Lung (tissue), 12 donors: Measurements from ENCODE around the gene TFRC. TPM values are rescaled to one million over a fixed set of nuclear protein-coding genes. Genes with fewer than 3 reads are reported as not detected.
"Not testable (repeated sequence)": the region's sequence is repeated elsewhere in the genome, so short reads cannot be mapped to it uniquely, and the experiment has no call there.

ENCODE experiments used
- ATAC-seq: fragments of 200-7000 bp; cut with Tn5 transposase; one replicate; pipeline ENCODE4 v1.9.1; 2020; ENCODE audit warnings: moderate number of reproducible peaks; ENCODE audit not compliant: insufficient read depth, low FRiP score
- DNase-seq, 3 donors: peaks; one replicate each; pipeline ENCODE4 v3.0.0-alpha.2; 2013 to 2017
- H3K27ac ChIP-seq, 2 donors: one replicate each; pipeline ENCODE4 v1.5.1; 2013; ENCODE audit warnings: mild to moderate bottlenecking in 2 of 2, moderate library complexity in 2 of 2, control low read depth in 1 of 2, inconsistent platforms in 1 of 2, low read depth in 1 of 2, low read length in 1 of 2
- H3K27me3 ChIP-seq, 3 donors: one replicate each; pipeline ENCODE4 v1.5.1; 2013; ENCODE audit warnings: low read length in 2 of 3; ENCODE audit not compliant: control insufficient read depth in 3 of 3, insufficient read depth in 3 of 3
- H3K36me3 ChIP-seq, 4 donors: one replicate each; pipeline ENCODE4 v1.5.1; 2013; ENCODE audit warnings: low read length in 4 of 4, mild to moderate bottlenecking in 1 of 4, moderate library complexity in 1 of 4; ENCODE audit not compliant: control insufficient read depth in 4 of 4, insufficient read depth in 4 of 4
- H3K4me1 ChIP-seq, 5 donors: one replicate each; pipeline ENCODE4 v1.5.1; 2013; ENCODE audit warnings: low read length in 5 of 5, mild to moderate bottlenecking in 2 of 5, moderate library complexity in 1 of 5; ENCODE audit not compliant: control insufficient read depth in 5 of 5, insufficient read depth in 5 of 5
- H3K4me3 ChIP-seq: one replicate; pipeline ENCODE4 v1.5.1; 2013; ENCODE audit warnings: mild to moderate bottlenecking, control low read depth, moderate library complexity
- H3K9ac ChIP-seq, 2 donors: one replicate each; pipeline ENCODE4 v1.5.1; 2013; ENCODE audit warnings: low read length in 2 of 2, control low read depth in 1 of 2; ENCODE audit not compliant: insufficient read depth in 1 of 2
- H3K9me3 ChIP-seq, 4 donors: one replicate each; pipeline ENCODE4 v1.5.1; 2013; ENCODE audit warnings: low read length in 3 of 4, mild to moderate bottlenecking in 1 of 4, moderate library complexity in 1 of 4; ENCODE audit not compliant: control insufficient read depth in 4 of 4, insufficient read depth in 3 of 4
- WGBS, 2 donors: extraction: QIAGEN DNeasy Blood & Tissue Kit; methylation state at CpG; one replicate each; pipeline ENCODE4 v1.1.7; 2013; 5-methylcytosine and 5-hydroxymethylcytosine counted together
- polyA plus RNA-seq, 2 donors: library from polyadenylated mRNA; stranded (reverse); fragments of 200-250 nt; gene quantifications; one replicate each; pipeline ENCODE4 v1.2.1, GENCODE V29; 2013
- total RNA-seq, 2 donors: library from RNA; depleted of rRNA in 1 of 2; stranded (reverse); fragments of >200 nt in 1 of 2; gene quantifications; one replicate each; pipeline ENCODE4 v1.2.1, GENCODE V29; 2014 to 2021
- TF ChIP-seq, protein P1 (sequence below): IDR thresholded peaks from 2 replicates; pipeline ENCODE4 v1.5.1; 2012; ENCODE audit warnings: mild to moderate bottlenecking; ENCODE audit errors: control extremely low read depth, extremely low read depth
- donor health status: control.
- donor health status: control.
- donor health status: Bipolar disorder and iron deficiency.
- donor health status: healthy.
- donor health status: DM: yes; HTN: yes; CAD: no.

The TFRC gene
- total and polyA plus RNA-seq, 4 donors, result 28.1 to 259 (median 112) TPM

DNA sequence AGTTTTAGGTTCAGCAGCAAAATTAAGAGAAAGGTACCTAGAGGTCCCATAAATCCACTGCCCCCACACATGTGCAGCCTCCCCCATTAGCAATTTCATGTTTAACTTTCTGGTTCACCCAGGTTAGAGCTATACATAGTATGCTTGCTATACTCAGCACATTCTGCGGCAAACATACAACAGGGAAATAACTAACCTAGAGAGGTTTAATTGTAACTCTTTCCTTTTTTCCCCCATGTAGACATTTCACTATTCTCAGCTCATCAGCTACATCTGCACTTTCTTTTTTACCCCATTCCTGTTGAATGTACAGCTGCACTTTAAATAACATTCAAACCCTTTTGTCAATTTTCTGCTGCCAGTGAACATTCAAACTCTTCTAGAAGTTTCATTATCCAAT, 21.1 kb downstream of the TFRC start:
- no peak overlapping the region for H3K4me3 ChIP-seq
- TF ChIP-seq, protein P1, sequence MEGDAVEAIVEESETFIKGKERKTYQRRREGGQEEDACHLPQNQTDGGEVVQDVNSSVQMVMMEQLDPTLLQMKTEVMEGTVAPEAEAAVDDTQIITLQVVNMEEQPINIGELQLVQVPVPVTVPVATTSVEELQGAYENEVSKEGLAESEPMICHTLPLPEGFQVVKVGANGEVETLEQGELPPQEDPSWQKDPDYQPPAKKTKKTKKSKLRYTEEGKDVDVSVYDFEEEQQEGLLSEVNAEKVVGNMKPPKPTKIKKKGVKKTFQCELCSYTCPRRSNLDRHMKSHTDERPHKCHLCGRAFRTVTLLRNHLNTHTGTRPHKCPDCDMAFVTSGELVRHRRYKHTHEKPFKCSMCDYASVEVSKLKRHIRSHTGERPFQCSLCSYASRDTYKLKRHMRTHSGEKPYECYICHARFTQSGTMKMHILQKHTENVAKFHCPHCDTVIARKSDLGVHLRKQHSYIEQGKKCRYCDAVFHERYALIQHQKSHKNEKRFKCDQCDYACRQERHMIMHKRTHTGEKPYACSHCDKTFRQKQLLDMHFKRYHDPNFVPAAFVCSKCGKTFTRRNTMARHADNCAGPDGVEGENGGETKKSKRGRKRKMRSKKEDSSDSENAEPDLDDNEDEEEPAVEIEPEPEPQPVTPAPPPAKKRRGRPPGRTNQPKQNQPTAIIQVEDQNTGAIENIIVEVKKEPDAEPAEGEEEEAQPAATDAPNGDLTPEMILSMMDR, result no peak
- no peaks in the 10 kb centered on the region for H3K9me3 ChIP-seq
- H3K36me3 ChIP-seq, result peaks cover 29 to 54% (median 32%) of the 10 kb centered on the region in 4 donors
- 100% methylated on average over 1 of the region's 1 CpG for WGBS, 2 donors
- ATAC-seq, result no peak
- DNase-seq, result no peak
- no peaks in the 10 kb centered on the region for H3K4me1 ChIP-seq
- no peak overlapping the region for H3K27ac ChIP-seq
- H3K9ac ChIP-seq, result no peak overlapping the region
- H3K27me3 ChIP-seq, result no peaks in the 10 kb centered on the region

DNA sequence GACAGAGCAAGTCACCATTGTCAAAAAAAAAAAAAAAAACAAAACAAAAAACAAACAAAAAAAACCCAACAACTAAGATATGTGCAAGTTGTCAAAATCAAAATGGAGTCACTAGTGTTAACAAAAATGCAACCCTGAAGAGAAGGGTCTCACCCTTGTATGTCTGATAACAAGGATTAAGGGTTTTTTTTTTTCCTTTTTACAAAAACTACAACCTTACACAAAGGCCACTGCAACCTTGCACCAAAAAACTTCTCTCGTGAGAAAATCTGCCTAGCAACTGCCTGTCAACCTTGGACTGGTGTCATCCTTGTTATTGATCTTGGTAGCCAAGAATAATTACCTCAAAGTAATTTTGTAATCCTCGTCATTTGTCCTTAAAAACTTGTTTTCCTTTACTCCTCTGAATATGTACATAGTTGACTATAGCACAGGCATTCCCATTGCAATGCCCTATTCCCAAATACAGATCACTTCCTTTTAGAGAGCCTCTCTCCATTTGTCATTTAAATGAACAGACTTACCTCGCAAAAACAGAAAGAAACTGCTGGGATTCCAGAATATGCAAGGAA, 24.0 kb downstream of the TFRC start:
- Histone ChIP-seq H3K9me3 (no peaks in the 10 kb centered on the region), H3K4me1 (peaks cover 0 to 1% (median 0%) of the 10 kb centered on the region in 5 donors), H3K9ac (no peak overlapping the region), H3K27me3 (no peaks in the 10 kb centered on the region), H3K4me3 (no peak overlapping the region), H3K27ac (no peak overlapping the region), H3K36me3 (peaks cover 35 to 49% (median 40%) of the 10 kb centered on the region in 4 donors)
- ATAC-seq (no peak), DNase-seq (no peak)
- TF ChIP-seq, protein P1, result no peak
- WGBS, 2 donors, result 72 to 74% methylated on average over 3 of the region's 3 CpGs

DNA sequence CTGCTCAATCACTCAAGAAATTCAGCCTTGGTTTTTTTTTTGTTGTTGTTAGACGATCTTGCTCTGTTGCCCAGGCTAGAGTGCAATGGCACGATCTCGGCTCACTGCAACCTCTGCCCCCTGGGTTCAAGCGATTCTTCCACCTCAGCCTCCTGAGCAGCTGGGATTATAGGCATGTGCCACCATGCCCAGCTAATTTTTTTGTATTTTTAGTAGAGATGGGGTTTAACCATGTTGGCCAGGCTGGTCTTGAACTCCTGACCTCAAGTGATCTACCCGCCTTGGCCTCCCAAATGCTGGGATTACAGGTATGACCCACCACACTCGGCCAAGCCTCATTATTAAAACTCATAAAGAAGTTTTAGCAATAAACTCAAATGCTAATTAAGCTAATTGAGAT, 25.5 kb downstream of the TFRC start:
- DNase-seq, H3K27ac ChIP-seq, H3K4me3 ChIP-seq, H3K27me3 ChIP-seq, H3K9ac ChIP-seq, H3K4me1 ChIP-seq, H3K9me3 ChIP-seq, ATAC-seq: not testable (repeated sequence)
- 95 to 96% methylated on average over 6 of the region's 6 CpGs for WGBS, 2 donors
- peaks cover 35 to 51% (median 39%) of the 10 kb centered on the region in 4 donors for H3K36me3 ChIP-seq

DNA sequence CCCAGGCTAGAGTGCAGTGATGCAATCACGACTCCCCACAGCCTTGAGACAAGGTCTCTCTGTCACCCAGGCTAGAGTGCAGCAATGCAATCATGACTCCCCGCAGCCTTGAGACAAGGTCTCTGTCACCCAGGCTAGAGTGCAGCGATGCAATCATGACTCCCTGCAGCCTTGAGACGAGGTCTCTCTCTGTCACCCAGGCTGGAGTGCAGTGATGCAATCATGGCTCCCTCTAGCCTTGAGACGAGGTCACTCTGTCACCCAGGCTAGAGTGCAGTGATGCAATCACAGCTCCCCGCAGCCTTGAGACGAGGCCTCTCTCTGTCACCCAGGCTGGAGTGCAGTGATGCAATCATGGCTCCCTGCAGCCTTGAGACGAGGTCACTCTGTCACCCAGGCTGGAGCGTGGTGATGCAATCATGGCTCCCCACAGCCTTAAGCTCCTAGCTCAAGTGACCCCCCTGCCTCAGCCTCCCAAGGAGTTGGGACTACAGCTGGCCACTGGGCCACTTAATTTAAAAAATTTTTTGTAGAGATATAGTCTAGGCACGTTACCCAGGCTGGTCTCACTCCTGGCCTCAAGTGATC, 26.1 kb downstream of the TFRC start:
- Histone ChIP-seq H3K27ac (peak overlapping the region in 1 of 2 donors; percentile 21), H3K4me1 (peaks cover 0 to 1% (median 0%) of the 10 kb centered on the region in 5 donors), H3K36me3 (peaks cover 35 to 50% (median 37%) of the 10 kb centered on the region in 4 donors), H3K4me3 (no peak overlapping the region), H3K9ac (no peak overlapping the region), H3K27me3 (no peaks in the 10 kb centered on the region), H3K9me3 (no peaks in the 10 kb centered on the region)
- DNase-seq (peak in 2 of 3 donors; percentile 4 to 15), ATAC-seq (peak; percentile 66)
- TF ChIP-seq, protein P1, result no peak
- WGBS, 2 donors, result 47 to 59% methylated on average over 10 of the region's 10 CpGs
